HAP-1 (cell line): ENCODE data around the gene SEPTIN10.

Source experiments
- DNase-seq, 2 experiments: peaks; one replicate each; pipeline ENCODE4 v3.0.0-alpha.2; 2016 to 2020; ENCODE audit warnings: low spot score in 2 of 2
- H3K27me3 ChIP-seq: fragments of 250-450 bp; sonication (Bioruptor Pico); 2 replicates; pipeline ENCODE4 v1.5.1; 2020; ENCODE audit warnings: low read depth, mild to moderate bottlenecking, moderate library complexity
- H3K36me3 ChIP-seq: fragments of 250-450 bp; sonication (Bioruptor Pico); replicated peaks from 2 replicates; pipeline ENCODE4 v1.5.1; 2020; ENCODE audit warnings: mild to moderate bottlenecking
- H3K4me1 ChIP-seq: fragments of 250-450 bp; sonication (Bioruptor Pico); 2 replicates; pipeline ENCODE4 v1.5.1; 2020; ENCODE audit warnings: mild to moderate bottlenecking
- H3K4me3 ChIP-seq: fragments of 250-450 bp; sonication (Bioruptor Pico); 2 replicates; pipeline ENCODE4 v1.5.1; 2020; ENCODE audit warnings: mild to moderate bottlenecking, moderate library complexity
- H3K9me3 ChIP-seq: fragments of 250-450 bp; sonication (Bioruptor Pico); 2 replicates; pipeline ENCODE4 v1.5.1; 2020; ENCODE audit warnings: mild to moderate bottlenecking, moderate library complexity
- in situ Hi-C: fragments of 300-500 bp; cut with MboI; formaldehyde crosslinking; loops from 3 replicates; pipeline ENCODE4 v1.14.3; 2020; ENCODE audit warnings: low sequenced_read_pairs, inconsistent platforms, mixed read lengths

SEPTIN10 gene

DNA sequence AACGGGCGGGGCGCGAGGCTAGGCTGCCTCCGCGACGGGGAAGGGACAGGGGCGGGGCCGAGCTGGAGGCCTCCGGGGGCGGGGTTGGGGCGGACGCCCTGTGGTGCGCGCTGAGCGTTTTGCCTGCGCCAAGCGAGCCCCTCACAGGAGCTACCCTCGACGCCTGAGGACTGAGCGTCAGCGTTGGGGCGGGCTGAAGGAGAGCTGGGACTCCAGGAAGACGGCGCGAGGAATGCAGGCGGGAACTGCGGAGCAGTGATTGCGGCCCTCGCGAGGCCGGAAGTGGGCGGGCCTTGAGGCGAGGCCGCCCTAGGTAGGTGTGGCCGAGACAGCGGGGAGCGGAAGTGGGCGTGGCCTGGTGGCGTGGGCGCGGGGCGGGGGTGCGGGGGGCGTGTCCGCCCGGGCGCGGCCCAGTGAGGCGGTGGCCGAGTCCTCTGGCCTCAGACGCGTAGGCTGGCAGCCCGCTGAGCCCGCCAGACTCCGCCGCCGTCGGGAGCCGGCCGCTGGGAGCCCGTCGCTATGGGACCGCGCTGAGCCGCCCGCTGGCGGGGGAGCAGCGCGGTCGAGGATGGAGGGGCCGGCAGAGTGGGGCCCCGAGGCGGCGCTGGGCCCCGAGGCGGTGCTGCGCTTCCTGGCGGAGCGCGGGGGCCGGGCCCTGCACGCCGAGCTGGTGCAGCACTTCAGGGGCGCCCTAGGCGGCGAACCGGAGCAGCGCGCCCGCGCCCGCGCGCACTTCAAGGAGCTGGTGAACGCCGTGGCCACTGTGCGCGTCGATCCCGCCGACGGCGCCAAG, at the start of gene SEPTIN10, which contains the start of gene SOWAHC:
SEPTIN10 (minus strand) TSS at position 45 of the 793 bp plus-strand sequence. CDS start 139 bp downstream, outside the sequence.
SOWAHC (plus strand) TSS at position 443 of the 793 bp plus-strand sequence; CDS start at position 569, 126 bp downstream.
- Histone ChIP-seq H3K4me3 (peak within 1 kb of the TSS; percentile 73), H3K9me3 (no peaks in the 10 kb centered on the region), H3K4me1 (peaks cover 15% of the 10 kb centered on the region), H3K36me3 (no peaks in the 10 kb centered on the region), H3K27me3 (no peaks in the 10 kb centered on the region; the same call in 1 of the 2 replicates)
- in situ Hi-C loops = no loop called here
- DNase-seq = peak; percentile 94 to 98

DNA sequence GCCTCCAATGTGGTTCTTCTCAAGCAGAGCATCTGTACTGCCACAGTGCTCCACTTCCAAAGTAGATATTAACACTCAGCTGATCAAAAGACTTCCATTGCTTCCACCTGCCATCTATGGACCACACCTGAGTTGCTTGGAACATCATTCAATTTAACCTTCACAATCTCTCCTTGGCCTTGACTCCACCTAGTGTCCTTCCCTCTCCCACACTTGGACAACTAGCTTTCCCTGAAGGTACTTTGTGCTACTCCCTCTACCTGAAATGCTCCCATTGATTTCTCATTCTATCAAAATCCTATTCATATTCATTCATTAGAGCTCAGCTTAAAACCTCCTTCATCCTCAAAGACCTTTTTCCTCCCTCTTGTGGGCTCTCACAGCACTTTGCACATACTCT, 49.1 kb upstream of the SEPTIN10 start:
- Histone ChIP-seq H3K36me3 (no peaks in the 10 kb centered on the region), H3K4me1 (no peaks in the 10 kb centered on the region; the same call in 1 of the 2 replicates), H3K27me3 (peaks cover 3% of the 10 kb centered on the region; the same call in 1 of the 2 replicates), H3K4me3 (no peak overlapping the region), H3K9me3 (no peaks in the 10 kb centered on the region)
- in situ Hi-C loops = no loop called here
- DNase-seq = no peak

DNA sequence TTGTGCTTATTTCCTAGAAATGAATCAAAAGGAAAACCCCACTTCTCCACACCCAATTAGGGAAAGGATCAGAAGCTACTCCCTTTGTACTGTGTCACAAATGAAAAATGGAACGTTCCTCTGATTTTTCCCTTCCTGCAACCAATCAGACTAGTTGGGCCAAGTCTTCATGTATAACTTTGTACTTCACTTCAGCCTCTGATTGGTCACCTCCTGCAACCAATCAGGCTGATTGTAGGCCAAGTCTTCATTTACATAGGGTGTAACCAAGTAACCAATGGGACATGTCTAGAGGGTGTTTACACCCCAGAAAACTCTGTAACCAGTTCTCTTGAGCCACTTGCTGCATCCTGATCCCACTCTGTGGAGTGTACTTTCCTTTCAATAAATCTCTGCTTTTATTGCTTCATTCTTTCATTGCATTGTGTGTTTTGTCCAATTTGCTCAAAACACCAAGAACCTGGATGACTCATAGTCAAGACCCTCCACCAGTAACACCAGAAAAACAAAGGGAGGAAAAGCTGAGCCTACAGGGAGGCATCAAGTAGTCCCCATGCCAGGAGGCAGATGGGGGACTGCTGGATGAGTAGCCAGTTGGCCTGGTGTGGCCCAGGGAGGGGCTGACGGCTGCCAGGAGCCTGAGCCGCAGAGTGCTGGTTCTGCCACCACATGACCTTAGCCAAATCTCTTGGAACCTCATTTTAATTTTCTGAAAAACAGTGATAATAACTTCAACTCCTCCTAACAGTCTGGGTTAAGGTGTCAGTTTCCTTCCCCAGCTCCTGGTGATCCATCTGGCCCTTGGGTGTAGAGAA, 46.5 kb upstream of the SEPTIN10 start:
- Histone ChIP-seq H3K9me3 (no peaks in the 10 kb centered on the region), H3K27me3 (no peaks in the 10 kb centered on the region), H3K36me3 (no peaks in the 10 kb centered on the region), H3K4me1 (no peaks in the 10 kb centered on the region; the same call in 1 of the 2 replicates), H3K4me3 (no peak overlapping the region)
- DNase-seq = no peak
- in situ Hi-C loops = no loop called here

DNA sequence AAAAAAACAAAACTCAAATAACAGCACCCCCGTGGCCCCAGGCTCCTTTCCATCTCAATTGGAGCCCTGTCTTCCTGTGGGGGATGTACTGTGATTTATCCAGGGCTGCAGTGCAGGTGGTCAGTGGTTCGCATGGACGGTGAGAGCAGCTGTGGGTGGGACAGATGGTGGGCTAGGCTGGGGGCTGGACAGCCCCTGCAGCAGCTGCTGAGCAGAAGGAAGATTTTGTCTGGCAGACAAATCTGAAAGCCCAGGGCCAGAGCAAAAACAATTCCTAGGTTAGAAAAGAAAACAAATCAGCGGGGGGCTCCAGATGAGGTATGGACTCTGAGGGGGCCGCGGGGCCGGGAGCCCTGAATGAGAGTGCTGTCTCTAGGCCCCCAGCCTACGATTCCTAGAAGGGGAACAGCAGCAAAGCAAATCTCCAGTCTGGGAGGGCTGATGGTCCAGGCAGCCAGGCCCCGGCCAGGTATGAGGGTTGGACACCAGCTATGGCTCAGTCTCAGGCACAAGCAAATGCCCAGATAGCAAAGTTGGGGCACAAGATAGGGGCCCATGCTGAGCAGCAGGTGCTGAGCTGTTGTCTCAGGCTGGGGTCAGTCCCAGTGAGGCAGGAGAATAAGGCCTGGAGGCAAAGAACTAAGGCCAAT, 45.8 kb upstream of the SEPTIN10 start:
- Histone ChIP-seq H3K9me3 (no peaks in the 10 kb centered on the region), H3K4me1 (no peaks in the 10 kb centered on the region; the same call in 1 of the 2 replicates), H3K36me3 (no peaks in the 10 kb centered on the region), H3K4me3 (no peak overlapping the region), H3K27me3 (no peaks in the 10 kb centered on the region)
- DNase-seq = no peak
- in situ Hi-C loops = no loop called here

DNA sequence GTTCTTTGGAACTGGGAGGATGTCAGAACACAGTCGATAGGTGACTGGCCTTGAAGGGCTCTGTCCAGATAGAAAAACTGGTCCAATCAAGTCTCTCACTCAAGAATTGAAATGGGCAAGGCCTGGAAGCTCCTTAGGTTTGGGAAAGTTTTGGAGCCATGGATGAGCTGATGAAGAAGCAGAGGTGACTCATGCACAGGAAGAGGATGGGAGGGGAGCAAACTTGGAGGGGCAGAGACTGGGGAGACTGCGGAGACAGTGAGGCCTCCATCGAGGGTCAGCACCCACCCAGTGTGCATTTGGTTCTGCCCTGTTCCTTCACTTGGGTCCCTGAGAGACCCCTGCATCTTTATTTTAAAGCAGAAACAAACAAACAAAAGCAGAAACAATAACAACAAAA, 41.5 kb upstream of the SEPTIN10 start:
- Histone ChIP-seq H3K27me3 (no peaks in the 10 kb centered on the region), H3K36me3 (no peaks in the 10 kb centered on the region), H3K9me3 (no peaks in the 10 kb centered on the region), H3K4me1 (no peaks in the 10 kb centered on the region; the same call in 1 of the 2 replicates), H3K4me3 (no peak overlapping the region)
- DNase-seq = no peak
- in situ Hi-C loops = no loop called here

DNA sequence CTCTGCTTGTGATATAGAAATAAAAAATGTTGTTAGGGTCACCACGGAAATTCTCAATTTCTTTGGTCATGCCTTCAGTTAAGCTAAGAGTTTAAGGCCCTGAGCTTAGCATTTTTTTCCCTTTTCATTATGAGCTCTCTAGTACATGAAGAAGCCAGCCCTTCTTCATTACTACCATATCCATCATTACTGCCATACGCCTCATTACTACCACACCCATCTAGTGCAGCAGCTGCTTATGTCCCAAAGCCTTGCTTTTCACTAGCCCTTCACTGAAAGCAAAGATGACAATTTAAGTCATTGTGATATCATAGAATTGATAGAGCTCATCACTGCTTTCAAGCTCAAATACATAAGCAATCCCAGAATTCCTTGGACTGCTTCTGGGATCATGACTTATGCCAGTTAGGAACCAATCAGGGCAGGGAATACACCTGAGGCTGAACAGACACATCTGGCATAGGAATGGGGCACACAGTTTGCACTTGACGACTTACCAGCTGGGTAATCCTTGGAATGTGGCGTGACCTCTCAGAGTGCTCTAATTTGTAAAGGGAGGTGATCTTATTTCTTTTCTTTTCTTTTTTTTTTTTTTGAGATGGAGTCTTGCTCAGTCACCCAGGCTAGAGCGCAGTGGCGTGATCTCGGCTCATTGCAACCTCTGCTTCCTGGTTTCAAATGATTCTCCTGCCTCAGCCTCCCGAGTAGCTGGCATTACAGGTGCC, 40.7 kb upstream of the SEPTIN10 start:
- in situ Hi-C loops = no loop called here
- no peak for DNase-seq
- H3K4me3 ChIP-seq = no peak overlapping the region

DNA sequence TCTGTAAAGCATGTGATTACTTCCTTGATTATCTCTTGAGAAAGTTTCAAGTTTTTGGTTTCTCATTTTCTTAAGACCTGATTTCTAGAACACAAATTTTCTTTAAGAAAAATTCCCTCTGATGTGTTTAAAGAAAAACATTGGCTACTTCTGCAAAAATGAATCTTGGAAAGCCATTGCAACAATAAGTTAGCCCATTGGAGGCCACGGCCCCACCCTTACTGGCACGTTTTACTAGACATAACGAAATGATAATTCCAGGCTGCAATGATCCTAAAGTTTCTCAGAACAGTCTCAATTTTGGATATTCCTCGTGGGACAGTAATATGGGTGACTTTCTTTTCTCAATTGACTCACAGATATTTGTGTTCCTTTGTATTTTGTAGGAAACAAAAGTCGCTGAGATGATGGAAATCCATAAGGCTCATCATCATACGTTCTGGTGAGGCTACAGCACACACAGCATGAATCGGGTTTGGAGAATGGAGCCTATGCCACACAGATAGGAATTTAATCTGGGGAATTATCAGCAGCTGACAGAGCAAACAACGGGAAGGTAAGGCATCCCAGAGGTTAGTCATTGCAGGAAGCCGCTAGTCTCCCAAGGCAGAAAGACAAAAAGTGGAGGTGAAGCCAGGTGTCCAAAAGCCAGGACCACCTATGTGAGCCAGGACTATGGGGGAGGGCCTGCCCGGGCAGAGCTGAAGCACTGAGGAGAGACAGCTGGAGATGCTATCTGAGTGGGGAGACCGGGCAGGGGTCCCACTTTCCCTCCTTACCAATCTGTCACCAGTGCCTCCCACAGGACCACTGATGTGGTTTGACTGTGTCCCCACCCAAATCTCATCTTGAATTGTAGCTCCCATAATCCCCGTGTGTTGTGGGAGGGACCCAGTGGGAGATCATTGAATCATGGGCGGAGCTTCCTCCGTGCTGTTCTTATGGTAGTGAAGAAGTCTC, 36.2 kb upstream of the SEPTIN10 start:
- H3K36me3 ChIP-seq = no peaks in the 10 kb centered on the region

More for the DNA sequence above, 40.7 kb upstream of the SEPTIN10 start:
- Histone ChIP-seq H3K27me3 (no peaks in the 10 kb centered on the region), H3K9me3 (no peaks in the 10 kb centered on the region), H3K36me3 (no peaks in the 10 kb centered on the region), H3K4me1 (no peaks in the 10 kb centered on the region)

DNA sequence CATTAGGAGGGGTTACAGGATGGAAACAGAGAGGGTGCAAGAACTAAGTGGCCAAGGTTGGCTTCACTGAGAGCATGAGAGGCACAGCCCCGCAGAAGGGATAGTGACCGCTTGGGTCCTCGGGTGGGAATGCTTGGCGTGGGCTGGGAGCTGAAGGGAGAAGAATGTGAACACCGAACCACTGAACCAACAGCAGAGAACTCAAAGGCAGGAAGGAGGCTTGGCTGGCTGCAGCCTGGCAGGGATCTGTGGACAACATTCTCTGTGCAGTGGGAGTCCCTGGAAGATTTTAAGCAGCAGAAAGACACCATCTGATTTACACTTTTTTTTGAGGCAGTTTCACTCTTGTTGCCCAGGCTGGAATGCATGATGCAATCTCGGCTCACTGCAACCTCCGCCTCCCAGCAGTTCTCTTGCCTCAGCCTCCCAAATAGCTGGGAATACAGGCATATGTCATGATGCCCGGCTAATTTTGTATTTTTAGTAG, 34.3 kb upstream of the SEPTIN10 start:
- DNase-seq = no peak
- Histone ChIP-seq H3K4me3 (no peak overlapping the region), H3K4me1 (peaks cover 15% of the 10 kb centered on the region), H3K36me3 (no peaks in the 10 kb centered on the region), H3K27me3 (no peaks in the 10 kb centered on the region), H3K9me3 (no peaks in the 10 kb centered on the region)
- in situ Hi-C loops = no loop called here

More for the DNA sequence above, 36.2 kb upstream of the SEPTIN10 start:
- Histone ChIP-seq H3K27me3 (no peaks in the 10 kb centered on the region), H3K9me3 (no peaks in the 10 kb centered on the region), H3K4me1 (peaks cover 5% of the 10 kb centered on the region), H3K4me3 (no peak overlapping the region)
- in situ Hi-C loops = no loop called here
- DNase-seq = no peak

DNA sequence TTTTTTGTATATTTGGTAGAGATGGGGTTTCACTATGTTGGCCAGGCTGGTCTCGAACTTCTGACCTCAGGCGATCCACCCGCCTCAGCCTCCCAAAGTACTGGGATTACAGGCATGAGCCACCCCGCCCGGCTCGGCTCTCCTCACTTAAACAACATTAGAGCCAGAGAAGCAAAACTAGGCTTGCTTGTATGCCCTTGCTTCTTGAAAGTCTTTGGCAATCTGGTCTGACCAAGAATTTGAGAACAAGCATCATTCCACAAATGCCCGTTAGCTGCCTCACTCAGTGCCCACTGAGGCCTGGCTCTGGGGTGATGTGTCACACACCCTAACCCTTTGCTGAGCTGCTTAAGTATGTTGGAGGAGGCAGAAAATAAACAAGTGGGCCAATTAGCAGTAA, 33.9 kb upstream of the SEPTIN10 start:
- Histone ChIP-seq H3K9me3 (no peaks in the 10 kb centered on the region), H3K36me3 (no peaks in the 10 kb centered on the region), H3K27me3 (no peaks in the 10 kb centered on the region), H3K4me3 (no peak overlapping the region), H3K4me1 (peaks cover 15% of the 10 kb centered on the region)
- in situ Hi-C loops = no loop called here
- DNase-seq = no peak

DNA sequence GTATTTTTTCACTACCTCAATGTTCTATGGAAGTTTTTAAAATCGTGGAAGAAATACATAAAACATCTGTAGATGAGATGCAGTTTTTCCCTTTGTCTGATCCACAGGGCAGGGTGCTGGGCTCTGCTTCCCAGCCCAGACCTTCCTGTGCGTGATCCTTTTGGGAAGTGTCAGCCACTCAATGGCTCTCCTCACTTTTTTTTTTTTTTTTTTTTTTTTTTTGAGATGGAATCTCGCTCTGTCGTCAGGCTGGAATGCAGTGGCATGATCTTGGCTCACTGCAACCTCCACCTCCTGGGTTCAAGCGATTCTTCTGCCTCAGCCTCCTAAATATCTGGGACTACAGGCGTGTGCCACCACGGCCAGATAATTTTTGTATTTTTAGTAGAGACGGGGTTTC, 33.2 kb upstream of the SEPTIN10 start:
- Histone ChIP-seq H3K9me3 (no peaks in the 10 kb centered on the region), H3K36me3 (no peaks in the 10 kb centered on the region), H3K4me1 (peaks cover 15% of the 10 kb centered on the region), H3K4me3 (no peak overlapping the region), H3K27me3 (no peaks in the 10 kb centered on the region)
- in situ Hi-C loops = no loop called here
- no peak for DNase-seq

DNA sequence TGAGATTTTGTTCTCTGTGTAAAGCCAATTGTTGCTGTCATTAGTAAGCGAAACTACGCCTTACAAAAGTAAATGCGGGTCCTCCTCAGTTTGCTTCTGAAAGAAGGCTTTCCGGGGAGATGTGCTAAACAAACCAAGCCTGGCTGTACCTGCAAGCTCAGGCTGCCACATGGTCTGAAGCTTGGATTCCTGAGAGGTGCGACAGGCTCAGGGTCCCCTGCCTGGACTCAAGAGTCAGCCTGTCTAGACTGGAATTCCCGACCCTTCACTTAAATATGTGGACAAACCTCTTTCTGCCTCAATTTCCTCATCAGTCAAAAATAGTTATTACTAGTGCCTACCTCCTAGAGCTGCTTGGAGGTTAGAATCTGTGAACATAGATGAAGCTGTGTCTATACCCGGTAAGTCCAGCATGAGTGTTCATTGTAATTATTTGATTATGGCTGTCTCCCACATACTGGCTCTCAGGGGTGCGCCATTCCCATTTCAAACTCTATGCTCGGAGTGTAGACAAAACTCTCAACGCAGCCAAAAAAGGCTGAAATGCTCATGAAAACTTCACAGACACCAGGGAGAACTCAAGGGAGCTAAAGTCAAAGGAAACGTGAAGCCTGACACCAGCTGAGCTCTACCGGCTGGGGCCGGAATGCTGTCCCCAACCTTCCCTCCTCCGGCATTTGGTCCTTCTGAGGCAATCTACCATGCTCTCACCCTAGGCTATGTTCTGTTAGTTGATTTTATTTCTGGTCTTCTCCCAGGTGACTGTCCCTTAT, 31.8 kb upstream of the SEPTIN10 start:
- H3K4me3 ChIP-seq = no peak overlapping the region
- in situ Hi-C loops = no loop called here
- H3K27me3 ChIP-seq = no peaks in the 10 kb centered on the region
- peaks cover 15% of the 10 kb centered on the region for H3K4me1 ChIP-seq
- DNase-seq = no peak
- H3K36me3 ChIP-seq = no peaks in the 10 kb centered on the region
- H3K9me3 ChIP-seq = no peaks in the 10 kb centered on the region
